Rectal smooth muscle tissue (tissue), 1 donor: Measurements from ENCODE around the gene KIAA0930.
A peak's percentile ranks its signal among the peaks of the same experiment; 100 is the strongest.

ENCODE experiments used
- H3K27ac ChIP-seq: one replicate; pipeline ENCODE4 v1.7.0; 2013; ENCODE audit warnings: low read depth, low read length, inconsistent platforms
- H3K27me3 ChIP-seq: one replicate; pipeline ENCODE4 v1.7.0; 2013; ENCODE audit warnings: low read length; ENCODE audit not compliant: control insufficient read depth, insufficient read depth
- H3K36me3 ChIP-seq: one replicate; pipeline ENCODE4 v1.7.0; 2013; ENCODE audit warnings: low read length; ENCODE audit not compliant: control insufficient read depth, insufficient read depth
- H3K4me1 ChIP-seq: one replicate; pipeline ENCODE4 v1.7.0; 2013; ENCODE audit warnings: low read length; ENCODE audit not compliant: control insufficient read depth, insufficient read depth
- H3K4me3 ChIP-seq: one replicate; pipeline ENCODE4 v1.7.0; 2013; ENCODE audit warnings: low read length
- H3K9ac ChIP-seq: one replicate; pipeline ENCODE4 v1.7.0; 2013; ENCODE audit warnings: low read length

KIAA0930 gene

DNA sequence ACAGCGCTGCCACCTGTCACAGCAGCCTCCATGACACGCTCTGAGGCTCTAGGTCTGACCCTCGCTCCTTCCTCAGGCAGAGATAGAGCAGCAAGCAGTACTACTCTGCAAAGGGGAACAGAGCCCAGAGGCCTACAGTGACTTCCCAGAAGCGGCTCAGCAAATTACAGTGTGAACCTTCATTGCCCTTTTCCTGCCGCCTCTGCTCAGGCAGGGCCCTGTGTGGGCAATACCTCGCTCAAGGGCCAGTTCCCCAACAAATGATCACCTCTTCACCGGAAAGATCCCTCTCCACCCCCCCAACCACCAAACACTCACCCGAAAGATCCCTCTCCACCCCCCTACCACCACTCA lies 12.3 kb downstream of the KIAA0930 start:
- Histone ChIP-seq H3K9ac (no peak overlapping the region), H3K27me3 (no peaks in the 10 kb centered on the region), H3K27ac (no peak overlapping the region), H3K4me1 (peaks cover 3% of the 10 kb centered on the region), H3K36me3 (peaks cover 2% of the 10 kb centered on the region), H3K4me3 (no peak overlapping the region)

DNA sequence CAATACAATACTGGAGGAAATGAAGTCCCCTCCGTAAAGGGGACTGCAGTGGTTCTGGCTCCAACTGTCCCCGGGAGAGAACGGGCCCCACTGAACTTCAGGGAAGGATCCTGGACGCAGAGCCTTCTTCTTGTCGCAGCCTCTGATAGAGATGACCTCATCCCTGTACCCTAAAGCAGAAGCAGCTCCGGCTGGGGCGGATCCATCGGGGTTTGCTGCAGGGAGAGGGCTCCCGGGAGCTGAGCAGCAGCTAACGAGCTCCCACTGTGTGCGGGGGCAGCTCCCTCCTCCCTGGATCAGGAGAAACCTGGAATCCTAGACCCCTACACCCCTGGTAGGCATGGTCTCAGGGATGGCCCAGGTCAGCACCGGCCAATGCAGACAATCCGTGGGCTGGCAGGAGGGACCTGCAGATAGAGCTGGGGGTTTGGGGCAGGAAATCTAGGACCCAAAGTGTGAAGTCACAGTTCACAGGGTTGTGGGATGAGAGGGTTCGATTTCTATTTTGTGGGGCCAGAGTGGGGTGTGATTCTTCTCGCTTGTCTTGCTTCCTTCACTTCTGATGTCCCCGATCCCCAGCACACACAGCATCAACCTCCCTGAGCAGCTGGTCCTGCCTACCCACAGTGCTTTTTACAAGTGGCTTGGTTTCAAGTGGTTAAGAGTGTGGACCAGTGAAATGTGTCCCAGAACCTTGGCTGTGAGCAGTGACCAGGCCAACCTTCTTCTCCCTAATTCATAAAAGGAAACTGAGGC lies 12.9 kb downstream of the KIAA0930 start:
- no peak overlapping the region for H3K9ac ChIP-seq
- H3K4me1 ChIP-seq, result peaks cover 3% of the 10 kb centered on the region
- H3K27ac ChIP-seq, result no peak overlapping the region
- no peaks in the 10 kb centered on the region for H3K27me3 ChIP-seq
- H3K36me3 ChIP-seq, result peaks cover 2% of the 10 kb centered on the region
- no peak overlapping the region for H3K4me3 ChIP-seq

DNA sequence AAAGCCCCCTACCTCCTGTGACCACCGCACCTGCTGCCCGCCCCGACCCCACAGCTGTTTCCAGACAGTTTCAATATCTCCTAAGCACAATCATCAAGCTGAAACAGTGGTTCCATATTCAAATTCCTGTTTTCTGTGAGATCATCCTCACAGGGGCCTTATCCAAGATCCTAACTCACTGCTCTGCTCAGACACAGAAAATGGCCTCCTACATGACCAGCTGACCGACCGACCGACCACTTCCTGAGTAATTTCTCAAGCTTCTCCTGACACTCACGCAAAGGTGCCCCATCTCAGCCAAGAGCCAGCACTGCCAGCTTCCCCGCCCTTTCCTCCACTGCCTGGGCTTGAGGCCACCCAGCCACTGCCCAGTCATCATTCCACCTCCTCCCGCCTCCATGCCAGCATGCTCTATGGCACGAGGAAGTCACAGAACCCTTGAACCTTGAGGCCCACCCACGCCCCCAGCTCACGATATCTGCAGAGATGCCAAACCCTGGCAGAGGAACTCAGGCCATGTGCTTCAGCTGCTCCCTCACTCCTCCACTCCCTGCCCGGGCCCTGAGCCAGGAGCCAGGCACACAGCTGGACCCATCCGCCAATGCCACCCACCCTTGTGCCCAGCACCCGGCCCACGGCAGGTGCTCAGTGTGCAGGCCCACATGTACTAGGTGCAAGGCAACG lies 14.0 kb downstream of the KIAA0930 start:
- Histone ChIP-seq H3K27me3 (no peaks in the 10 kb centered on the region), H3K9ac (no peak overlapping the region), H3K4me1 (peaks cover 3% of the 10 kb centered on the region), H3K4me3 (no peak overlapping the region), H3K27ac (no peak overlapping the region), H3K36me3 (no peaks in the 10 kb centered on the region)

DNA sequence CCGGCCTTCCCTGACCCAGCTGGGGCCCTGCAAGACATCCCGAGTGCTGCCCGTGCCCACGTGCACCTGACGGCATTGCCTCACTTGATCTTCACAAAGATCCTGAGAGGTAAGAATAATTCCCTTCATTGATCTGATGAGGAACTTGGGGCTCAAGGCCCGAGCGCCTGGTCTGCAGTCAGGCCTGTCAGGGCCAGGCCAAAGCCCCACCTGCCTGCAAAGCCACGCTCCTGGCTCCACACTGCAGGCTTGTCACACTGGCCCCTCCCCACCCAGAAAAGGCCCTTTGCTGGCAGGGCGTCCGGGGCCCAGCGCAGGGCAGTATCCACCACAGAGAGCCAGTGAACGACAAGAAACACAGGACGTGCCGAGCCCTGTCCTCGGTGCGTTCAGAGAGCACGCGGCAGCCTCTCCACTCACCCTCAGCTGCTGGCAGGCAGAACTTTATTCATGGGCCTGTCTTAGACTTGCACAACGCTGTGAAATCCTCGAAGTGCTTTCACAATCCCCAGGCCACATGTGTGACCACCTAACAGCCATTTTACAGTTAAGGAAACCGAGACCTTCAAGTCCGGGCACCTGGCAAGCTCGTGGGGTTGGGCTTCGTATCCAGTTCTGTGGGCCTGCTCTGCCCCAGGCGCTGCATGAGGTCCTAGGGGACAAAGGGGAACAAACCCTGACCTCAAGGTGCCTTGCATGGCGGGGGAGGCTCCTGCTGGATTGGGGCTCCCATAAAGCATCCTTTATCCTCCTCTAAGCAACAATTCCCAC lies 14.8 kb downstream of the KIAA0930 start:
- Histone ChIP-seq H3K27me3 (no peaks in the 10 kb centered on the region), H3K4me1 (peaks cover 3% of the 10 kb centered on the region), H3K9ac (no peak overlapping the region), H3K36me3 (no peaks in the 10 kb centered on the region), H3K4me3 (no peak overlapping the region), H3K27ac (peak overlapping the region; percentile 9)

DNA sequence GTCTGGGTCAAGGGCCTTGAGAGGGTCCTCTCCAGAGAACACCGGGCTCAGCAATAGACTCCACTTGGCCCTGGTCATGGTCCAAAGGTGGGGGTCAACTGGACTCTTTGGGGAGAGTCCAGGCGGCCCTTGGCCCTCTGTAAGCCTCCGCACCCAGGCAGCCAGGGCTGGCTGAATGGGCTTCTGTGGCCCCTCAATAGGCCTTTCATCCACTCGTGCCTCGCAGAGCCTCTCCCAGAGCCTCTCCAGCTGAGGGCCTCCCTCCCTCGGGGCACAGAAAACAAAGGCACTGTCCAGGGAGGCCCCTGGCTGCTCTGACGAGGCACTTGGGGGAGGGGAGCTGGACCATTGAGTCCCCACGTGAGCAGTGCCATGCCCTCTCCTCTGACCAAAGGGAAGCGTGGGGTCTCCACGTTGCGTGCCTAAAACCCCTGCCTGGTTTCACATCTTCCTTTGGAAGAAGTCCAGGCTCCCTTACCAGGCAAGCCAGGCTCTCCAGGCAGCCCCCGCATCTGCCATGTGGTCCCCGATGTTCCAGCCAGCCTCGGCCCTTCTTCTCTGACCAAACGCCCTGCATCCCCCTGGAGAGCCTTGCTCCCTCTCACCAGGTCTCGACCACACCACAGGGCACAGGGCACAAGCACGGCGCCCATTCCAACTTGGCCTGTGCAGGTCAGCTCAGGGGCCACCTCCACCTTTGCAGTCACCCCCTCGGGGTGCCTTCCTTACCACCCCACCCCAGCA lies 15.5 kb downstream of the KIAA0930 start:
- no peak overlapping the region for H3K27ac ChIP-seq
- no peaks in the 10 kb centered on the region for H3K36me3 ChIP-seq
- no peak overlapping the region for H3K9ac ChIP-seq
- H3K27me3 ChIP-seq, result no peaks in the 10 kb centered on the region
- H3K4me3 ChIP-seq, result no peak overlapping the region
- H3K4me1 ChIP-seq, result peaks cover 3% of the 10 kb centered on the region

DNA sequence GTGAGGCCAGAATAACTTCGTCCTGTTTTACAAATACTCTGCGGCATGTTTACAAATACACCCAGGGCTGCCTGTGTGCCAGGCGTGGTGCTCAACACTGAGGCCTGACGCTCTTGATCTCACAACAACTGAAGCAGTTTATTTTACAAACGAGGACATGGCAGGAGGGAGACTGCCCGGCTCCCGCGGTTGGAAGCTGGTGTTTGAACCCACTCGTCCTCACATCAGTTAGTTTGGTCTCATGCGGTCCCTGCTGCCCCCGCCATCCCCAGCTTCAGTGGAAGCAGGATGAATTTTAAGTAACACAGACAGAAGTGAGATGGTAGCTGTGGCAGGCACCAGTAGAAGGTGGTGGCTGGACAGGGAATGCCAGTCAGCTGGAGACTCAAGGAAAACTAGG lies 16.4 kb downstream of the KIAA0930 start:
- Histone ChIP-seq H3K4me1 (peaks cover 3% of the 10 kb centered on the region), H3K9ac (no peak overlapping the region)

DNA sequence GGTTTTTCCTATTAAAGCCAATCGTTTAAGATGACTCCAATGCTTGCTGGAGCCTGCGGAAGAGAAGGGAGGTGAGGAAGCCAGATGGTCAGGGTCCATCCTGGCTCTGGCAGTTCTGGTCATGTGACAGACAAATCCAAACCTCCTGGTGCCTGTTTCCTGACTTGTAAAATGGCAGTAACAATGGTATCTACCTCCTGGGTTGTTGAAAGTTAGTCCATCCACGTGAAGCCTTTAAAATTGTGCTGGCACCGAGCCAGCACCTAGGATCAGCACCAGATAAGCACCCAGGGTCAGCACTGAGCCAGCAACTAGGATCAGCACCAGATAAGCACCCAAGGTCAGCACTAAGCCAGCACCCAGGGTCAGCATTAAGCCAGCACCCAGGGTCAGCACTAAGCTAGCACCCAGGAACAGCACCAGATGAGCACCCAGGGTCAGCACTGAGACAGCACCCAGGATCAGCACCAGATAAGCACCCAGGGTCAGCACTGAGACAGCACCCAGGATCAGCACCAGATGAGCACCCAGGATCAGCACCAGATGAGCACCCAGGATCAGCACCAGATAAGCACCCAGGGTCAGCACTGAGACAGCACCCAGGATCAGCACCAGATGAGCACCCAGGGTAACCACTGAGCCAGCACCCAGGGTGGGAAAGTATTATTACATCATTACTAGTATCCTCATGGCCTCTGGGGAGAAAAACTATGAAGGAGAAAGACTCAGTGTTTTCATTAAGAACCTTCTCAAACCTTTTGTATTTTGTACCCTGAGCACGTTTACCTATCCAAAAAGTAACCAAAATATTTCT lies 17.2 kb downstream of the KIAA0930 start:
- Histone ChIP-seq H3K36me3 (no peaks in the 10 kb centered on the region), H3K27ac (no peak overlapping the region), H3K27me3 (no peaks in the 10 kb centered on the region), H3K9ac (no peak overlapping the region), H3K4me1 (peaks cover 3% of the 10 kb centered on the region), H3K4me3 (no peak overlapping the region)

More for the DNA sequence above, 16.4 kb downstream of the KIAA0930 start:
- Histone ChIP-seq H3K36me3 (no peaks in the 10 kb centered on the region), H3K27ac (no peak overlapping the region), H3K4me3 (no peak overlapping the region), H3K27me3 (no peaks in the 10 kb centered on the region)

DNA sequence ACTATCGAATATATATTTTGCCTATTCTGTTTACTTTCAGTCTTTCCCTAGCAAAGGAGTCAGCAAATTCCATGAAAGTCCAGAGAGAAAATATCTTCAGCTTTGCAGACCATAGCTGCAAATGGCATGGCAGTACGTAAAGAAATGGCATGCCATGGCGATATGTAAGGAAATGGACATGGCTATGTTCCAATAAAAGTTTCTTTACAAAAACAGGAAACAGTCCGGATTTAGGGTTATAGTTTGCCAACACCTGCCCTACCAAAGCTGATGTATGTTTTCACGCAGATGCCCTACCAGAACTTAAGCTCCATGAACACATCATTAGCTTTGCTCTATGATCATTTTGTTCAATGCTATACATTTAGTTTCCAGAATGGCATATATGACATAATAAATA lies 19.5 kb downstream of the KIAA0930 start:
- Histone ChIP-seq H3K4me3 (no peak overlapping the region), H3K27me3 (no peaks in the 10 kb centered on the region), H3K4me1 (no peaks in the 10 kb centered on the region), H3K36me3 (no peaks in the 10 kb centered on the region), H3K27ac (no peak overlapping the region), H3K9ac (no peak overlapping the region)

DNA sequence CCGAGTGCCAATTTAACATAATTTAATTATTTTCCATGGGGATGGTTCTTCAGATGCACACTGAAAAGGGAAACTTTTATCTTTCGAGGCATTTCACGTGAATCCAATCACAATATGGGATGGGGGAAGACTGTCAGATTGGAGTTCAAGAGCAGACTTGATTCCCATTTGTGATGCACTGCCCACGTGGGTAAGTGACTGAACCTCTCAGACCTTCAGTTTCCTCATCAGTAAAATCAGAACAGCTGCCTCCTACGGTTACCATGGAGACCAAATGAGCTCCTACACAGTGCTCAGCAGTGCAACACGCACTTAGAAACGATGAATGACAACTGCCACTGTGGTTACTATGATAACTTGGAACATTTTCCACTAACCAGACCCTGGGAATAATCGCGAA lies 21.7 kb downstream of the KIAA0930 start:
- H3K27ac ChIP-seq, result no peak overlapping the region
- H3K9ac ChIP-seq, result no peak overlapping the region
- no peak overlapping the region for H3K4me3 ChIP-seq
- H3K27me3 ChIP-seq, result no peaks in the 10 kb centered on the region
- H3K4me1 ChIP-seq, result no peaks in the 10 kb centered on the region
- no peaks in the 10 kb centered on the region for H3K36me3 ChIP-seq

DNA sequence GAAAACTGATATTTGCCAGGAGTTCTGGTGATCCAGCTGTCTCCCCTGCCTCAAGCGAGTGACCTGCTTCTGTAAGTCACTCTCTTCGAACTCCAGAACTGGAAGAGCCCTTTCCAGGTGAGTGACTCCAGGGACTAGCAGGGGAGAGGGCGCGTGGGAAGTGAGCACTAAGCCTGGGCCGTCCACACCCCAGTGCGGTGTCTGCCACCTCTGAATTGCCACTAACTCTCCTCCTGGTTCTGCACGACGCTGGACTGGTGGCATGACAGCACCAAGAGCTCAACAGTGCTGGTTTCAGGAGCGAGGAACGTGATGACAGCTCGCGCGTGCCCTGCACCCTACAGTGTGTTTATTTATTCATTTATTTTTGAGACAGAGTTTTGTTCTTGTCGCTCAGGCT lies 22.9 kb downstream of the KIAA0930 start:
- Histone ChIP-seq H3K4me1 (no peaks in the 10 kb centered on the region), H3K27me3 (no peaks in the 10 kb centered on the region), H3K4me3 (no peak overlapping the region), H3K36me3 (no peaks in the 10 kb centered on the region), H3K9ac (no peak overlapping the region), H3K27ac (no peak overlapping the region)

DNA sequence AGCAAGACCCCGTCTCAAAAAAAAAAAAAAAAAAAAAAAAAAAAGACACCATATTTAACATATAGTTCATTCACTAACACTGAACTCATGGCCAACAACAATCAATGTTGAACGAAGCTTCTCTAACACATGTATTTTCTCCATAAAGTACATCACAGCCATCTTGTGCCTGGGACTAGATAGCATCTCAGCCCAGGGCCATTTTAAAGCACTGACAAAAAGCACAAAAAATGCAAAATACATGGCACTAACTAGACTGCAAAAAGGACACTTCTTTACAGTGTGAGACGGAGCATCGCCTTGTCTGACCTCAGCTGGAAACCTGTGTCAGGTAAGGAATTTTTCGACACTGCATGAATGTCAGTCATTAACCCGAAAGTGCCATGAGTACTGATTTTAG lies 23.3 kb downstream of the KIAA0930 start:
- no peak overlapping the region for H3K9ac ChIP-seq
- H3K4me1 ChIP-seq, result no peaks in the 10 kb centered on the region
- no peak overlapping the region for H3K27ac ChIP-seq
- H3K36me3 ChIP-seq, result no peaks in the 10 kb centered on the region
- no peak overlapping the region for H3K4me3 ChIP-seq
- no peaks in the 10 kb centered on the region for H3K27me3 ChIP-seq
